Left renal cortex interstitium (tissue), 4 donors: Measurements from ENCODE around the gene RBM4B. TPM values are rescaled to one million over a fixed set of nuclear protein-coding genes. Genes with fewer than 3 reads are reported as not detected.

ENCODE experiments used
- DNase-seq, 4 donors: peaks; one replicate each; pipeline ENCODE4 v3.0.0-alpha.2; 2013; ENCODE audit warnings: low read depth in 4 of 4, low spot score in 2 of 4, missing footprints in 1 of 4
- polyA plus RNA-seq, 4 donors: library from polyadenylated mRNA; unstranded; fragments of 120-200 nt; gene quantifications; one replicate each; pipeline ENCODE4 v1.2.1, GENCODE V29; 2013; ENCODE audit not compliant: insufficient read length in 4 of 4

RBM4B gene
- polyA plus RNA-seq, 4 donors: 59.9 to 84.2 (median 71.3) TPM

DNA sequence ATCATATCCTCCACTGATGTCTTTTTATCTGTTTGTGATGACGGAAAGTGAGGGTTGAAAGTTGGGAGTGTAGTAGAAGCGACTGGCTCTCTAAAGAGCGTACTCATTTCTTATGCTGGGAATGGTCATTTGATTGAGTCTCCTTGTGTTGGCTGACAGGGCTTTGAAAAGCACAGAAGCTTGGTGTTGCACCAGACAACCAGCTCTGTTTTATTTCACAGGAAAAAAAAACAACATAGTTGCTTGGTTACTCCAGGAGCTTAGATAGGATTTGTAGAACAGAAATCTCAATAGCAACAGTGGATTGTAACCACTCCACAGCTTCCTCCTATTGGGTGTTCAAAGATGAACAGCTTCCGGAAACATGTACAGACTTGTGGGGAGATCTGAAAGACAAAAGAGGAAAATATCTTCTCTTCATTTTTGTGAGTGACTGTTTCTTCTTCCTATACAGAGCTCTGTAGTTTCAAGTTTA is 58.6 kb downstream of the RBM4B start:
- DNase-seq: no peak

DNA sequence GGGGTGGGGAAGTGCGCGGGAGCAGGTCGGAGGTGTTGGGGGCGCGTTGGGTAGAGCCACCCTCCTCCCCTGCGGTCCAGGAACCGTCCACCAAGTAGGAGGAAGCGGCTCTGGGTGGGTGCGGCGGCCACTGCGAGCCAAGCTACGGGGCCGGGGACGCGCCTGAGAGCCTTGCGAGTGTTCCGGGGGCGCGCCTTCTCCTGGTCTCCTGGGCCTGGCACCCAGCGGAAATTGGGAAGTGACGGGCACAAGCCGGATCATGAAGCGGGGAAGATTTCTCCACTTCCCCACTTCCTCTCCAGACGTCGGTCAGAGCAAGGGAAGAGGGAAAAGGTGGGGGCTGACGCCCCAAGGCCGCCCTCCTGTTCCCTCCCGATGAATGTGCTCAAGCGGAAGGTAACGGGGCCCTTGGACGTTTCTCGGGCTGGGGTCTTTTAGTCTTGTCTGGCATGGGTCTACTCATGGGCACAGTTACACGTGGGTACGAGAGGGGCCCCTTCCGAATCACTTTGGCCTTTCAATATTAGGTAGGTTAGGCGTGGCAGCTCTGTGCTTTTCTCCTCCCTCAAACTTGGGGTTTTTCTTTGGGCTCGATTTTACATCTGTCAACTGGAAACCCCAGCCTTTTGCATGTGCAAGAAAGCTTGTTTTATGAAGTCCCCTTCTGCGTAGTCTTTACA is 60.4 kb downstream of the RBM4B start:
- DNase-seq: peak in 1 of 4 donors; percentile 34

DNA sequence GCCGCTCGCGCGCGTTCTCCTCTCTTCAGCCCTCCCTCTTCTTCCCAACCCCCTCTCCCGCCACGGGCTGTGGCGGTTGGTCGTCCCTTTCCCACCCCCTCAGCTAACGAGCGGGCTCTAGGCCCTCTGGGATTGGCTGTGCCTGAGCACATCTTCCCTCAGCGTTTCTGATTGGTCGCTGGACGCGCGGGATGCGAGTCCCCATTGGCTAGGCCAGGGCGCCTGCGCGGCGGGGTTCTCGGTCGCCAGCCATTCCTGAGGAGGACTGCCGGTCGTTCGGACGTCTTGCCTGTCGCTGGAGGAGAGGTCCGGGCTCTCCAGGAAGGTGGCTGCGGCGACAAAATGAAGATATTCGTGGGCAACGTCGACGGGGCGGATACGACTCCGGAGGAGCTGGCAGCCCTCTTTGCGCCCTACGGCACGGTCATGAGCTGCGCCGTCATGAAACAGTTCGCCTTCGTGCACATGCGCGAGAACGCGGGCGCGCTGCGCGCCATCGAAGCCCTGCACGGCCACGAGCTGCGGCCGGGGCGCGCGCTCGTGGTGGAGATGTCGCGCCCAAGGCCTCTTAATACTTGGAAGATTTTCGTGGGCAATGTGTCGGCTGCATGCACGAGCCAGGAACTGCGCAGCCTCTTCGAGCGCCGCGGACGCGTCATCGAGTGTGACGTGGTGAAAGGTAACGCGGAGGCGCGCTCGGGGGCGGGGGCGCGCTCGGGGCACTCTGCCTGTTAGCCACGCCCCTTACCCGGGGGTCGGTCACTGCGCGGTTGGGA is 61.1 kb downstream of the RBM4B start, which contains the start of gene RBM14:
Gene RBM14, plus strand, starts transcription at position 252 of the 776 bp plus-strand sequence. Its CDS starts 91 bp downstream, at position 343.
- DNase-seq: peak; percentile 96 to 99 (median 98)

Other genes with a start within 250 kb of the RBM4B start
- gene MRPL11, start 239.0 kb downstream of the RBM4B start, polyA plus RNA-seq: 10 to 100 TPM; 67.7 to 87.7 (median 78.9) TPM
- 1 to 10 TPM; 4.5 to 7.8 (median 6.4) TPM for gene PELI3, start 211.0 kb downstream of the RBM4B start, polyA plus RNA-seq
- gene DPP3, start 197.5 kb downstream of the RBM4B start, polyA plus RNA-seq: 10 to 100 TPM; 19.6 to 31.2 (median 25.5) TPM
- gene BBS1, start 167.3 kb downstream of the RBM4B start, polyA plus RNA-seq: 100 to 1,000 TPM in 1 of 4 donors, 10 to 100 TPM in 3; 61.4 to 102 (median 79.8) TPM
- 10 to 100 TPM in 2 of 4 donors, 1 to 10 TPM in 2; 5.9 to 13.3 (median 9.9) TPM for gene ZDHHC24, start 131.8 kb downstream of the RBM4B start, polyA plus RNA-seq
- under 1 TPM; 0.31 to 0.69 (median 0.63) TPM for gene ACTN3, start 131.0 kb downstream of the RBM4B start, polyA plus RNA-seq
- 100 to 1,000 TPM in 2 of 4 donors, 10 to 100 TPM in 2; 88.3 to 102 (median 101) TPM for gene CTSF, start 109.3 kb downstream of the RBM4B start, polyA plus RNA-seq
- under 1 TPM; 0.24 to 0.37 (median 0.34) TPM for gene CCDC87, start 84.8 kb downstream of the RBM4B start, polyA plus RNA-seq
- 10 to 100 TPM; 39.1 to 78.2 (median 64.9) TPM for gene CCS, start 84.7 kb downstream of the RBM4B start, polyA plus RNA-seq
- gene RBM14, start 61.3 kb downstream of the RBM4B start, polyA plus RNA-seq: 100 to 1,000 TPM in 1 of 4 donors, 10 to 100 TPM in 3; 55.6 to 105 (median 80.4) TPM
- gene RBM4, start 39.2 kb downstream of the RBM4B start, polyA plus RNA-seq: 100 to 1,000 TPM; 242 to 267 (median 260) TPM
- 10 to 100 TPM; 56.0 to 67.5 (median 64.7) TPM for gene SPTBN2, start 51.3 kb upstream of the RBM4B start, polyA plus RNA-seq
- gene RCE1, start 165.6 kb upstream of the RBM4B start, polyA plus RNA-seq: 10 to 100 TPM; 18.0 to 35.1 (median 26.7) TPM
- gene LRFN4, start 179.2 kb upstream of the RBM4B start, polyA plus RNA-seq: 10 to 100 TPM; 13.4 to 31.1 (median 25.4) TPM